Measurements from ENCODE around the gene ZSCAN5A.

GRCh38 chr19:56177564-56178243 lies 136.9 kb downstream of the ZSCAN5A start:
- no peak for TF ChIP-seq CTCF (IDR thresholded peaks at IDR 0.05)
- no peak for TF ChIP-seq POLR2A (IDR thresholded peaks at IDR 0.05)

All from uterus (tissue), 2 donors.